Activated gamma-delta T cell (primary cell): ENCODE measurements around the gene ARRDC3.
A peak's percentile ranks its signal among the peaks of the same experiment; 100 is the strongest.
"Not testable (repeated sequence)": the region's sequence is repeated elsewhere in the genome, so short reads cannot be mapped to it uniquely, and the experiment has no call there.

Experiments
- DNase-seq: peaks from one replicate; lab custom pipeline; 2025; lab: John Stamatoyannopoulos, UW
- total RNA-seq, 2 donors: gene quantifications; one replicate each; lab custom pipeline; 2026; lab: John Stamatoyannopoulos, UW

The ARRDC3 gene
- 383 to 551 reads per million in 2 donors for total RNA-seq

DNA sequence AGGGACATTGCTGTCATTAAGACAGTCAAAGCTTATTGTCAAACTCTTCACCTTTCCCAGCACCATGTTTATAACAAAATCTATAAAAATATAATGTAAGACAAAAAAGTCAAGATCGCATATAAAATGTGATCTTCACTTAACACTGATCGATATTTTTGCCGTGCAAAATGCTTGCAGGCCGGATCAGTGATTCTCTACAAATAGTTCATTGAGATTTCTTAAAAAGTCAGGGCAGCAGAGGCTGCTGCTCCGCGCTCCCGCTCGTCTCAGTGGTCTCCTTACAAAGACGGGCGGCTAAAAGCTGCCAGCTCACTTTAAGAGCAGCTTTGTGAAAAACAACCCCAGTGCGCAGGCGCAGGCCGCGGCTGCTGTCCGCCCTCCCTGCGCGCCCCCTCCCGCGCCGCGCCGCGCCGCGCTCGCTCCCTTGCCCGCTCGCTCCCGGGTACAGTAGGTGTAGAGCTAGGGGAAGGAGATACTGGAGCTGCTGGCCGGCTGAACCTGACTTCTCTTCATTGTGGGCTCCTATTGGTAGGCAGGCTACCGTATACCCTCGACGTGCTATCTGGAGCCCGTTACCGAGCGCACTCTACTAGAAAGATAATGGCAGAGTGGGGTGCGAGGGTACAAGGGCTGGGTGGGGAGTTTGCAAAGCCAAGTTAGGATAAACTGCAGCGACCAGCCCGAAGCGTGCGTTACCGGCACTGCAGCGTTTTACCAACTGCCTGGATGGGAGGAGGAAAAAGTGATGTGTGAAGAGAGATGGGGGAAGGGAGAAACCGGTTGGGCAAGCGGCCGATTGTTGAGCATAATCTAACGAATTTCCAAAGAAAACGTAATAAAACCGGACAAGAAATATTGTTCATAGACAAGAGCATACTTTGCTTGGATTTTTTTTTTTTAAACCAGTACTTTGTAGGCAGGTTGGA lies at the start of gene ARRDC3:
TSS of gene ARRDC3 (minus strand) at position 291 of the 929 bp plus-strand sequence. CDS start at position 66, 225 bp downstream.
- DNase-seq, result peak; percentile 88

- no peak for DNase-seq
Observed at GRCh38 chr5:91430949-91431348, 47.8 kb upstream of the ARRDC3 start.

DNA sequence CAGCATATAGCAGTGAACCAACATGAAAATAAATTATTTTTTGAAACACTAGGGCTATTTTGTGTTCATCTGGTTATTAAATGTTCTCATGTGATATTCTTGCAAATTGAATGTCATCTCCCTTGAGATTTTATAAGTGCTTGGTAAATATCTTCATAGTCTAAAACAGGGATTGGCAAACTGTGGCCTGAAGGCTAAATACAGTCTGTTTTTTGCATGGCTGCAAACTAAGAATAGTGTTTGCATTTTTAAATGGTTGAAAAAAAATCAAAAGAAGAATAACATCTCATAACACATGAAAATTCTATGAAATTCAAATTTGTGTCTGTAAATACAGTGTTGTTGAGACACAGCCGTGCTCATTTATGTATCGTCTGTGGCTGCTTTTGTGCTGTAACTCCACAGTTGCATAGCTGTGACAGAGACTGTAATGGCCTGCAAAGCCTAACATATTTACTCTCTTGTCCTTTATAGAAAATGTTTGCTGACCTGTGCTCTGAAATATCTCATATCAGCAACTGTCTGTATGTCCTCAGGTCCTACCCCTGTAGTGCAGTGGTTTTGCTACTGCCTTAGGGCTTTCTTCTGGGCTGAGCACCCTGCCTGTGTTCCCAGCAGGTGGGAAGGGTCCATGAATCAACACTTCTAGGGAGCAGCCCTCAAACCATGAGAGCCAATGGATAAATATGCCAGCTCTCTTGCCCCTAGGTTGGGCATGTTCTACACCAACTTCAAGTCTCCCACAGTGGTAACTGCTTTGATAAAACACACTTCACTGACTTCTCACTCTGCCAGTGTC lies 41.7 kb upstream of the ARRDC3 start:
- DNase-seq, result no peak

DNA sequence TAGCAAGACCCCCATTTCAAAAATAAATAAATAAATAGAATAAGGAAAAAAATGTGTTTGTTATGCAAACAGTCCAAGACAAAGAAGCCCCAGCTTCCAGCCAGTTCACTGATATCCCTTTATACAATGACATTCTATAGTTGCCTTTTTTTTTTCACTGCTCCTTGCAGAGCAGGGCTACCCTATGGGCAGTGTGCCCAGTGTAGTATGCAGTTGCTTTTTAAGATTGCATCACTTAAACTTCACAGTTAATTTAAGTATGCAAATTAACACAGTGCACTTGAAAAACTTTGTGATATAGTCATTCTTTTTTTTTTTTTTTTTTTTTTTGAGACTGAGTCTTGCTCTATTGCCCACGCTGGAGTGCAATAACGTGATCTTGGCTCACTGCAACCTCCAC lies 40.8 kb upstream of the ARRDC3 start:
- DNase-seq, result no peak

DNA sequence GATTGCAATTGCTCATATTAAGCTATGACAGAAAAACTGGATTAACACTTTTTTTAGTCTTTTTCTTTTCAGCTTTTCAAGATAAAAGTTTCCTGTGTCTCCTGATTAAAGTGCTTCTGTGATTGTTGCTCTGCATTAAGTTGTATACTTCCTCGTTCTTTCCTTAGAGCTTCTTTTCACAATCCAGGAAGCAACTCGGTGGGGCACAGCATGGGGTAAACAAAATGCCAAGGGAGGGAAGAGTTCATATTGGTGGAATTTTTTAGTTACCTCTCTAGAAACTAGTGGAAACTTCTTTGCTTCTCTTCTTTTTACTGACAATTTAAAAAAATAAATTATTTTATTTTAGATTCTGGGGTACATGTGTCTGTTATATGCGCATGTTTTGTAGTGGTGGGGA lies 37.8 kb upstream of the ARRDC3 start:
- no peak for DNase-seq

DNA sequence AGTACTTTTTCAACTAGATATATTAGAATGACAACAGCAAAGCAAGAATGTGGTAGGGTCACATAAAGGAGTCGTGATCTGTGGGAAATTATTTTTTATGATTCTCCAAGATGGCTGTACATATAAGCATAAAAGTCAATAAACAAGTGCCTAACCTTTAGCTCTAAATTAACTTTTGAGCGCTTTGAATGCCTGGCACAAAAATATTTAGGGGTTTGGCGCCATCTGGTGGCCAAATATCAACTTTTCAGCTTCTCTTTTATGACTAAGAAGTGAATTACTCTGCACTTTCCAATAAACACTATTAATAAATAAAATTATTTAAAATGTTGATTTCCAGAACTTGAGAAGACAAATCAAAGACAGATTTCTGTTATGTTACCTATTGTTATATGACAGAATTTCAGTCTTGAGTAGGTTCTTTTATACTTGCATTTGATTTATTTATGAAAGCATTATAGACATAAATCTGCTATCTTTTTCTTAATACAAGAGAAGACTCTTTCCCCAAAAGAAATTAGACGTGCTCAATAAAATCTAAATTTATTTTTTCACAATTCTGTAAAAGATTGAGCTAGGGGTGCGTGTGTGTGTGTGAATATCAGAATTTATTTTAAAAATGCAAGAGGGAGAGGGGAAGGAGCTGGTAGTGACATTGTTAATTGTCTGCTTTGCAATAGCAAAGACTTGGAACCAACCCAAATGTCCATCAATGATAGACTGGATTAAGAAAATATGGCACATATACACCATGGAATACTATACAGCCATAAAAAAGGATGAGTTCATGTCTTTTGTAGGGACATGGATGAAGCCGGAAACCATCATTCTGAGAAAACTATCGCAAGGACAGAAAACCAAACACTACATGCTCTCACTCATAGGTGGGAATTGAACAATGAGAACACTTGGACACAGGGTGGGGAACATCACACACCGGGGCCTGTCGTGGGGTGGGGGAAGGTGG lies 36.7 kb upstream of the ARRDC3 start:
- DNase-seq, result no peak

DNA sequence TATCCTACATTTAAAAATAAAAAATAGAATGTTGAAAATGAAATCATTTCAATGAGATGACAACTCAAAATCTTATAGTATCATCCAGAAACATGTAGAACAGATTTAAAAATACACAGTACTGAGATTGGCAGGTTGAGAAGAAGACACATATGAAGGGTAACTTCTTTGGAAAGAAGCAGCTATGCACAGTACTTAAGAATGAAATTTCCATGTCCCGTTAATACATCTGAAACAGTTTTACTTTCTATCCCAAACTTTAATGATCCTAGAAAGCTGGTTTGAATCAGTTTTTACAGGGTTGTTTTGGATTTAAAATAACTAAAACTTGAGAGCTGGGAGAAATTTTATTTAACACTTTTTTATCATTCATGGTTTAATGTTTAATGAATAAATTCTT lies 36.0 kb upstream of the ARRDC3 start:
- no peak for DNase-seq

DNA sequence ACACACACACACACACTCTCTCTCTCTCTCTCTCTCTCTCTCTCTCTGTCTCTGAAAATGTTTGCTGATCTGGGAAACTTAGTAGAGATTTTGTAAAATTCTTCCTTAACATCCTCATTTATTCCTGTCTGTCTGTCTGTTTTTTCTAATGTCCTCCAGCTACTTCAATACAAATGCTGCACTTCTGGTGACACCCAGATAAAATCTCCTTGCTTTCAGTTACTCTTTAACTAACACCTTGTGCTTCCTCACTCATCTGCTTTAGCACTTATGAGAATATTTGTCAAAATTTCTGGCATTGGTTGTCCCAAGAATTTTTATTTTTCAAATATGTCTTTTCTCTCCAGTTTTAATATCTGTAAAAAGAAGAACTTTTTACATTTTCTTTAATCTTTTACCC lies 35.0 kb upstream of the ARRDC3 start:
- no peak for DNase-seq

DNA sequence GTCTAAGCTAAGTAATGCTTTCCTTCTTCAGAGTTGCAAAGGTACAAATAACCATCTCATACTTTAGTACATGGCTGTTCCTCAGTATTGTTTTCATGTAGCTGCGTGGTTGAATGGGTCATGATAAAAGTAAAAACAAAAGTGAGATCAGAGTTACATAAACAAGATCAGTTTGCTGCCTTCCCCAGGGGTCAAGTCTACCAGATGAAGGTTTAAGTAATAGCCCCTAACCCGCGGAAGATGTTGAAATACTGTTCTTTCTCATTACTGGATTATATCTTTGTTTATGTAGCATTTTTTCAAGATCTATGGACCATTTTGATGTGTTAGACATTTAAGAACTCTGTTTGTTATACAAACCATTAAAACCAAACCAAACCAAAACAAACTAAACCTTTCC lies 34.1 kb upstream of the ARRDC3 start:
- no peak for DNase-seq

GRCh38 chr5:91416491-91416890 lies 33.4 kb upstream of the ARRDC3 start:
- no peak for DNase-seq

DNA sequence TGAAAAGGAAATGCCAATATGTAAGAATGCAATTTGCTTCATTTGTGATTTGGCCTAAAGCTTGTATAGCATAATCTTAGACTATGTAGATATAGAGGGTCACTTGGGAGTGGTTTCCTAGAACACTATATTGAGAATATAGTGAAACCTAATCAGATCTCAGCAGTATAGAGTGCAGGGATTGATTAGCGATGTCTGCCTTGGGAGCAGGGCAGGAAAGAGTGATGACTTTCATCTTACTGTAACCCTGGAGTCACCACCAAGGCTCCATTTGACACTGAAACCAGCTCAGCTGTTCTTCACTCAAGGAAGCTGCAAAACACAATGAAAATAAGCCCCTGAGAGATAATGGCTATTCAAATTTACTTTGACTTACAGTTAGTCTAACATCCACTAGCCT lies 26.2 kb upstream of the ARRDC3 start:
- no peak for DNase-seq

DNA sequence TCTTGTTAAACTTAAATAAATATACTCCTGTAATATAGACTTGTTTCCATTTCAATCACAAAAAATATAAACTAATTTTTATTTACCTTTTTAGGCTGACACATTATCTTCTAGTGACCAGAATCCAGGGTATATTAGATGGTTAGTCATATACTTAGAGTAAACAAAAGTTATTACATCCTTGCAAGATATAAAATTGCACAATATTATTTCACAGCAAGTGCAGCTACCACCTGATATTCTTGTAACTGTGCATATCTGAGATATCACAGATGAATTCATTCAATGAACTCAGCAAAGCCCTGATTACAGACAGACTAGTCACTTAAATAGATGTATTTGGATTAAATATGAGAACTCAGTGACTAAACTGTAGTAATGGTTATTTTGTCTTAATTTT lies 25.6 kb upstream of the ARRDC3 start:
- no peak for DNase-seq

DNA sequence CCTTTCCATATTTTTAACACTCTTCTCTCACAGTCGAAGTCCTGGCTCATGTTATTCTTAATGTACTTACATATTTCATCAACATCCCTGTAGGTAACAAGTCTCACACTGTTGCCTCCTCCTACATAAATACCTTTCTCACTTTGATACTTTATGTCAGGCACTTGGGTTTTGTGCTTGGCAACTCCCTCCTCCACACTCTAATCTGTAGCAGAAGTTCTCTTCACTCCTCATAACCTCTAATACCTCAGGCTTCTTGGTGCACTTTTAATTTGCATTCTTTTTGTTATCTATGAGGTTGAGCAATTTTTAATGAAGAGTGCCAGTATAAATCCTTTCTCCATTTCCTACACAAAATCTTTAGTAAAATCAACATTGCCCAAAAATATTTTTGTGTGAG lies 24.1 kb upstream of the ARRDC3 start:
- DNase-seq, result no peak

DNA sequence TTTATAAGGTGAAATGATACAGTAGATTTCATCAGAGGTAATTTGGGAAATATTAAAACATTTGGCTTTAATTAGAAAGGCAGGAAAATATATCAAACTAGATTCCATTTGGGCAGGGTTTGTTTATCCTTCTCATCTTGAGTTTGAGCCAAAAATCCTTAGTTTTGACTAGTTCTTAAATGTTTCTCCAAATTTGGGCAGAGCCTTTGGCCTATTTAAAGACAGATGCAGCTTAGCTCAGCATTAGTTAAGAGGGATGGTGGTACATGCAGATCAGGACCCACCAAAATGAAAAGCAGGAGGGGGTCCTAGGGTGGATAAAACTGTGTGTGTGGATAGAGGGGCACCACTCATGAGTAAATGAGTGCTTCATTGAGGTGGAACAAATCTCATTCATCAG lies 20.3 kb upstream of the ARRDC3 start:
- no peak for DNase-seq

GRCh38 chr5:91401175-91401574 lies 18.1 kb upstream of the ARRDC3 start:
- no peak for DNase-seq

- DNase-seq, result no peak
Observed at GRCh38 chr5:91397791-91398190, 14.7 kb upstream of the ARRDC3 start.

DNA sequence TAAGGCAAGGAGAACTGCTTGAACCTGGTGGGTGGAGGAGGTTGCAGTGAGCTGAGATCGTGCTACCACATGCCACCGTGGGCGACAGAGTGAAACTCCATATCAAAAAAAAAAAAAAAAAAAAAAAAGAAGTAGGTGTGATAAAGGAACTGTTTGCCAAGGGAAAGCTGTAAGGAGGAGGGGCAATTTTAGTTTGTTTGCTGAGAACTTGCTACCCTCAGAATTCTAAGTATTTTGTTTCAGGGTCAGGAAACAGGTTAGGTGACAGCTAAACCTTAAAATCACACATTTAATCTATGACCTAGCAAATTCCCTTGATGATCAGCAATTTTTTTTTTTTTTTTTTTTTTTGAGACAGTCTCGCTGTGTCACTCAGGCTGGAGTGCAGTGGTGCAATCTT lies 7.2 kb upstream of the ARRDC3 start:
- no peak for DNase-seq

DNA sequence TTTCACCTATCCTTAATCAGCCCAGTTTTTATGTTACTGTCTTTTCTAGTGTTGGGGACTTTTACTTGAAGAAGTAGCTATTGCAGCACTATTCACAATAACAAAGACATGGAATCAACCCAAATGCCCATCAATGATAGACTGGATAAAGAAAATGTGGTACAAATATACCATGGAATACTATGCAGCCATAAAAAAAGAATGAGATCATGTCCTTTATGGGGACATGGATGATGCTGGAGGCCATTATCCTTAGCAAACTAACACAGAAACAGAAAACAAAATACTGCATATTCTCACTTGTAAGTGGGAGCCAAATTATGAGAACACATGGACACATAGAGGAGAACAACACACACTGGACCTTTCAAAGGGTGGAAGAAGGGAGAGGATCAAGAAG lies 6.4 kb upstream of the ARRDC3 start:
- not testable (repeated sequence) for DNase-seq

DNA sequence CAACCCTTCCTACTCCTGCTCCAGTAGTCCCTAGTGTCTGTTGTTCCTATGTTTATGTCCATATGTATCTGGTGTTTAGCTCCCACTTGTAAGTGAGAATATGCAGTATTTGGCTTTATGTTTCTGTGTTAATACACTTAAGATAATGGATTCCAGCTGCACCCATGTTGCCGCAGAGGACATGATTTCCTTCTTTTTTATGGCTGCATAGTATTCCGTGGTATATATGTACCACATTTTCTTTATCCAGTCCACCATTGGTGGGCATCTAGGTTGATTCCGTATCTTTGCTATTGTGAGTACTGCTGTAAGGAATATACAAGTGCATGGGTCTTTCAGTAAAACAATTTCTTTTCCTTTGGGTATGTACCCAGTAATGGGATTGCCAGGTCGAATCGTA lies 5.2 kb upstream of the ARRDC3 start:
- DNase-seq, result no peak

DNA sequence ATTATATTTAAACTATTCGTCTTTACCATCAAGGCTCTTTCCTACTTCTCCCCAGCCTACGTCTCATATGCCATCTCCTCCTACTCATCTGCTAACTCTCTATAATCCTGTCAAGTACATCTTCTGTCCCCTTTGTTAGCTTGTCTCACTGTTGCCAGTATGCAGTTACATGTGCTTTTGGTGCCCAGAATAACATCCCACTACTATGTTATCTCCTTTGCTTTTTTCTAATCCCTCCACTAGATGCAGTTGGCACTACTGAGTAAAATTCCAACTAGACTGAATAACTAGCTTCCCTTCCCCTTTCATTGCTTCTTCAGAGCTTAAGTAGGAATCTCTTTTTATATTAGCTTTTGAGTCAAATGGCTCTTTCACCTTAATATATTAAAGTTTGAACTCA lies 3.0 kb upstream of the ARRDC3 start:
- no peak for DNase-seq

DNA sequence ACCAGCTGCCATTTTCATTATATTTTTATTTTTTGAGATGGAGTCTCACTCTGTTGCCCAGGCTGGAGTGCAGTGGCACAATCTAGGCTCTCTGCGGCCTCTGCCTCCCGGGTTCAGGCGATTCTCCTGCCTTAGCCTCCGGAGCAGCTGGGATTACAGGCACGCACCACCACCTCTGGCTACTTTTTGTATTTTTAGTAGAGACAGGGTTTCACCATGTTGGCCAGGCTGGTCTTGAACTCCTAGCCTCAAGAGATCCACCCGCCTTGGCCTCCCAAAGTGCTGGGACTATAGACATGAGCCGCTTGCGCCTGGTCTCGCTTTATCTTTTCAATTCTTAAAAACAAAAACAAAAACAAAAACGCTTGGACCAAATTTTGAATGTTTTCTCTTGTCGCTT lies 2.5 kb upstream of the ARRDC3 start:
- DNase-seq, result not testable (repeated sequence)
